DMS153 (cell line): ENCODE data around the gene BCL6.

Experiments
- DNase-seq: peaks from one replicate; lab custom pipeline; 2025; lab: John Stamatoyannopoulos, UW

BCL6 gene

GRCh38 chr3:187738331-187739093 is 6.8 kb downstream of the BCL6 start:
- DNase-seq: peak; percentile 83

DNA sequence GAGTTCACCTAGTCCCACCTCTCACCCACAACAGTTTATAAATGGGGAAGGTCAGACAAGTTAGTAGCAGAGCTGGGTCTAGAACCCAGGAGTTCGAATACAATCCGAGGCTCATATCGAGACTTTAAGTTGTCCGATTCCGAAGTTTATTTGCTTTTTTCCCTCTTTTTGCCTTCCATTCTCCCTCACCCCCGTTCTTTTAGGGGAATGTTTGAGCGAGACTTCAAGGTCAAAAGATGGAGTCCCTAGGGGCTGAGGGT is 7.3 kb downstream of the BCL6 start:
- DNase-seq: no peak

DNA sequence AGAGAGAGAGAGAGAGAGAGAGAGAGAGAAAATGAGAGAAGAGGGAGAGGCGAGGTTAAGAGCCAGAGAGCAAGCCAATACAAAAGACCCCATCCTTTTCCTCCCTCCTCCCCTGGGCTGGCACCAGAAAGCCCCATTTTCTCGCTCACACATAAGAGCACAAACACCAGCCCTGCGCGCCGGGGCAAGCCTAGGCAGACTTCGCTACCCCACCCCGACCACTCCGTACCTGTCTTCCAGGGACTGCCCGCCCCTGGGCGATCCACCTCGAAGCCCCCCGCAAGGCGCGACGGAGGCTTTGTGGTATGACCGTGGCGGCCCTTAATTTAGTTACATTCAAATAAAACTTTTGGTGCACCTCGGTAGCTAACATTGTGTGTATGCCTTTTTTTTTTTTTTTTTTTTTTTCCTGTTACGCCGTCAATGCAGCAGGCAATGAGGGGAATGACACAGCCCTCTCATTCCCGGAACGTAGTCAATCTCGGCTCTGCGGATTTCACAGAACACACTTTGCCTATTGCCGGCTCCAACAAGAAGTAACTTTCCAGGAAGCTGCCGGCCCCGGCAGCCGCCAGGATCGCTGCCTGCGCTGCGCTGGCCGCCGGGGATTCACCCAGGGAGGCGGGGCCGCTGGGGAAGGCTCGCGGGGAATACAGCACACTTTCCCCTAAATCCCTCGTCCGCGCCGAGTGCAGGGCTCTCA is 7.7 kb downstream of the BCL6 start:
- DNase-seq: no peak

DNA sequence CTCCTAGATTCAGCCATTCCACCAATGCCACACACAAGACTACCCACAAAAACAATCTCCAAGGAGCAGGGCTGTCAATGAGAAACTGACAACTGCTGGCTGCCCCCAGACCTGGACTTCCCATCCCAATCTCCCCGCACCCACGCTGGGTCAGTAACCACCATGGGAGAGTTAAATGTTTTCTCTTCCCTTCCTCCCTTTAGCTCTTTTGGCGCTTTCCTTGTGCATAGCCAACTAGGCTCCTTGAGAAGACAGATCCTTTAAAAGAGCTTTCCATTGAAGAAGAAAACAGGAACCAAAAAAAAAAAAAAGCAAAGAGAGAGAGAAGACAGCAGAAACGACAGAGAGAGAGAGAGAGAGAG is 8.3 kb downstream of the BCL6 start:
- DNase-seq: no peak

- DNase-seq: no peak
Observed at GRCh38 chr3:187736418-187736871, 8.8 kb downstream of the BCL6 start.

- DNase-seq: no peak
Observed at GRCh38 chr3:187735837-187736236, 9.4 kb downstream of the BCL6 start.

DNA sequence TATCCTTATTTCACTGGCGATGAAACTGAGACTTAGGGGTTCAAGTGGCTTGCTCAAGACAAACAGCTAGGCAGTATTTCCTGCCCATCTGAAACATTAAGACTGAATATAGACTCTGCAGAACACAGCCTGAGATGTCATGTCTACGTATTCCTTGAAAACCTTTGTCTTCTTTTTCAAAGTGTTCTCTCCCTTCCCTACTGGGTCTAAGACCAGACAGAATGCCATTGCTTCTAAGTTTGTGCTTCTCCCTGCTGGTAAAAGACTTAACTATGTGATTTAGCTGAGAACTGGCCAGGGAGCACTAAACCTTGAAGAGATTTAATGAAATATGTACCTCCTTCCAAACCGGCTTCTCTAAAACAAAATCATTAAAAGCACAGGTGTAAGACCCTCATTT is 9.9 kb downstream of the BCL6 start:
- DNase-seq: no peak

DNA sequence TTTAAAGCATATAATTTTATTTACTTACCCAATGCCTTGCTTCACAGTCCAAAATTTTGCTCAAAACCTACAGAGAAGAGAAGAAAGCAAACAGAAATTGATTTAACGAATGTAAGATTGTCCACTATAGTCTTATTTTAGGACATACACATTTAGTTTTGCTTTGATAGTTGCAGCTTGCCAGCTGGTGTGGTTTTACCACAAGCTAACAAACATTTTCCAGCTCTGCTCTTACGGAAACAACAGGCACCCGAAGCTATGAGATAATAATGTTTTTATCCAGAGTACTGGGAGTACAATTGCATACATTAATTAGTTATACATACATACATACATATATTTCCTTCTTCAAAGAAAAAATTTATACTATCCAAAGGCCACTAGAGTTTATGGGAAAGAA is 10.4 kb downstream of the BCL6 start:
- no peak for DNase-seq

DNA sequence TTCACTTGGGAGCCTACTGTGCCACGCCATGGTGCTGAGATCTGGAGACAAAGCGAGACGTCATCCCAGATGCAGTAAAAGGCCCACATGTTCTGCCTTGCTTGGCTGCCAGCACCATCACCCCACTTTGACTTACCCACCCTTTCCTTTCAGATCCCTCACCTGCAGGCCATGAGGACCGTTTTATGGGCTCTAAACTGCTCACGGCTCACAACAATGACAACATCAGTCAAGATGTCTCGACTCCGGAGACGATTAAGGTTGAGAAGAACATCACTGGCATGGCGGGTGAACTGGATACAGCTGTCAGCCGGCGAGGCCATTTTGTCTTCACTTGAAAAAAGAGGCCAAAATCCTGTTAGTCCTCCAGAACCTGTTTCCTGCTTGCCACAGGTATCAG is 11.9 kb downstream of the BCL6 start:
- DNase-seq: no peak

DNA sequence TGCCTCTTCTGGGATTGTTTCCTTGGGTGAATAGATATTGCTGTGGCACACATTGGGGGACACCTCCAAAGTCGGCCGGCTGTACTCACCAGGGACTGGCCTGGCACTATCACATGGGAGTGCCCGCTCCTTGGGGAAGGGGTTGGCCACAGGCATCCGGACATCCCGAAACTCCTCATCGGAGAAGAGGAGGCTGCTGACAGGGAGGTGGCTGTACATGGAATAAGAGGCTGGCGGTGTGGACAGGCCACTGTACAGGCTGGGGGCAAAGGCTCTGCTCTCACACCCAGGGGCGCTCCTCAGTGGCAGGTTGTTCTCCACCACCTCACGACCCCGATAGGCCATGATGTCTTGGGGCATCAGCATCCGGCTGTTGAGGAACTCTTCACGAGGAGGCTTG is 15.7 kb downstream of the BCL6 start:
- no peak for DNase-seq

- DNase-seq: no peak
Observed at GRCh38 chr3:187728940-187729583, 16.2 kb downstream of the BCL6 start.

- DNase-seq: no peak
Observed at GRCh38 chr3:187728248-187728647, 17.0 kb downstream of the BCL6 start.

- no peak for DNase-seq
Observed at GRCh38 chr3:187726564-187726963, 18.7 kb downstream of the BCL6 start.

- DNase-seq: no peak
Observed at GRCh38 chr3:187725653-187726370, 19.5 kb downstream of the BCL6 start.

DNA sequence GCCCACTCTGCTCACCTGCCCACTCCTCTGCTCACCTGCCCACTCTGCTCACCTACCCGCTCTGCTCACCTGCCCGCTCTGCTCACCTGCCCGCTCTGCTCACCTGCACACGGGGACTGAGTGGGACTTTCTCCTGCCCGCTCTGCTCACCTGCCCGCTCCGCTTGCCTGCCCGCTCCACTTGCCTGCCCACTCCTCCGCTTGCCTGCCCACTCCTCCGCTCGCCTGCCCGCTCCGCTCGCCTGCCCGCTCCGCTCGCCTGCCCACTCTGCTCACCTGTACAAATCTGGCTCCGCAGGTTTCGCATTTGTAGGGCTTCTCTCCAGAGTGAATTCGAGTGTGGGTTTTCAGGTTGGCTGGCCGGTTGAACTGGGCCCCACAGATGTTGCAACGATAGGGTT is 20.0 kb downstream of the BCL6 start:
- no peak for DNase-seq

- no peak for DNase-seq
Observed at GRCh38 chr3:187722206-187722612, 23.1 kb downstream of the BCL6 start.

DNA sequence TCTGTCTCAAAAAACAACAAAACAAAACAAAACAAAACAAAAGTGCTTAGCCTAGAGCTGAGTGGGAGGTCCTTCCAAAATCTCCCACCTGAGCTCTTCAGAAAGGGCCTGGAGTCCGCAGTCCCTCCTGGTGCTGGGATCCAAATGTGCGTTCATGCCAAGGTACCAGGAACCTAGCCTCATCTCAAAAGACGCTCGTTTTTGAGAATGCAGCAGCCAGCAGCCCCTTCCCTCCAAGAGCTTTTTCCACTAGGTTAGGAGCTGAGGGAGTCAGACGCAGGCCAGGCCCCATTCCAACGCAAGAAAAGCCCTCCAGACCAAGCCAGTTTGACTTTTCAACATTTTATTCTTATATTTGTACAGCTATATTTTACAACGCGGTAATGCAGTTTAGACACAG is 24.2 kb downstream of the BCL6 start:
- no peak for DNase-seq

DNA sequence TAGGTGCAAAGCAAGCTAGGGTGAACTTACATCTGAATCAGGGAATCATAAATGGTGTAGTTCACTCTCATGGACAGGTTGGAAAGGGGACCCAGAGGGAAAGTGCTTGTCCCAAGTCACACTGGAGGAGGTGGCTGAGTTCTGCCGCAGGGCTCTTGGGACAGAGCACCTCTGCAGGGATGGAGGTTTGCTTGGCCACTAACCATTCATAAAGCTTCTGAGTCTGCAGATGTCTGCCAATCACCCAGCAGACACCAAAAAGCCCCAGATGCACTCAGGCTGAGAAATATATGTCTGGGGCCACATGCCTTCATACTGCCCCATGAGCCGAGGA is 25.0 kb downstream of the BCL6 start:
- no peak for DNase-seq

DNA sequence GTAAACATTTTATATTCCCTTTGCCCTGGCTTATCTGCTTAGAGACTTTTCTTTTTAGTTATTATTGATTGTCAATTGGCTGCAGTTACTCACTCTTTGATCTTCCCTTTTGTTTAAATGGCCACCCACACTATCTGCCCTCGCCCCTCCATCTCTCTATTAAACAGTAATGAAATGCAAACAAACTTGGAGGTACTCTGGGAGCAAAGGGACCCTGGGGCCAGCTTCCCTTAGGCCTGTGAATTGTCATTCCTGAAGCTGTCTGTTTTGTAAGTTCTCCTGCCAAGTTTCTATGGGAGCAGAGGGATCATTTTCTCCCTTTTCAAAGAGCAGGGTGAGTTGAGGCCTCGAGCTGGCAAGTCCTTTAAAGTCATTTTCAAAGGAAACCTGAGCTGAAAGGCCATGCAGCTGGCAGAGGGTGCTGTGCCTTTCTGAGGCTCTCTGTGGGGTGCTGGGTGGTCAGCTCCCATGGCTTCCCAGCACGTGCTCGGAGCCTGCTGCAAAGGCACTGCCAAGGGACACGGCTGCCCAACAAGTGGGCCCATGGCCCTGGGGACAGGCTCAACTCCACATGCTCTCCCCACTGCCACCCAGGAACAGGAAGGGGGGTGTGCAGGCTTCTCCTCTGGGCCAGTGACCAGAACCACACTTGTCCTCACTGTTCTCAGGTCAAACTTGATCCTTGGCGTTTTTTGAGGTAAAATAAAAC is 25.5 kb downstream of the BCL6 start:
- no peak for DNase-seq

DNA sequence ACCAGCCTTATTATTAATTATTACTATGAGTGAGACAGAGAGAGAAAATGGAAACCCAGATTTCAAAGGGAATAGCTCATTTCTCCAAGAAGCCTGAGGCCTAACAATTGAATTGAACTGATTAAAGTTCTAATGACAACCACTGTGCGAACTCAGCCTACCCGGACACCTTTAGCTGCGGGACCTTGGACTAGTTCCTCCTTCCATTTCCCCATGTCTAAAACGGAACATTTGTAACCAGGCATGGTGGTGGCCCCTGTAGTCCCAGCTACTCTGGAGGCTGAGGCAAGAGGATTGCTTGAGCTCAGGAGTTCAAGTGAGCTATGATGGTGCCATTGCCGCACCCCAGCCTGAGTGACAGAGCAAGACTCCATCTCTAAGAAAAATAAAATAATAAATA is 26.5 kb downstream of the BCL6 start:
- DNase-seq: no peak

DNA sequence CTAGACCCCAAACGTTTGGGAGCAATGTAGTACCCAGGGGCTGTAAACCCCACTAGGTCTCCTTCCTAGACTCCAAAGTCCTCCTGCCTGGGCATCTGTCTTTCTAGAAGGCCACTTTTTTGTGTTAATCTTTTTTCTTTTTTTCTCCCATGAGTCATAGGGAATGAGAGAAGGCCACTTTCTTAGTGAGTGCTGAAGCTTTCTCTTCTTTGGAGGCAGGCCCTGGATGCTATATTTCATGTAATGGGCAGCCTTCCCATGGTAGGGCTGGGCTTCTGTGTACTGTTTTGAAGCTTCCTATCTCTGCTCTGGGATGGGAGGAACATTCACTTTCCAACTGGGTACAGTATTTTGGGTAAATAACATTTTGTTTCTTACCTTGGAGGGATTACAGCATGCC is 27.7 kb downstream of the BCL6 start:
- no peak for DNase-seq

DNA sequence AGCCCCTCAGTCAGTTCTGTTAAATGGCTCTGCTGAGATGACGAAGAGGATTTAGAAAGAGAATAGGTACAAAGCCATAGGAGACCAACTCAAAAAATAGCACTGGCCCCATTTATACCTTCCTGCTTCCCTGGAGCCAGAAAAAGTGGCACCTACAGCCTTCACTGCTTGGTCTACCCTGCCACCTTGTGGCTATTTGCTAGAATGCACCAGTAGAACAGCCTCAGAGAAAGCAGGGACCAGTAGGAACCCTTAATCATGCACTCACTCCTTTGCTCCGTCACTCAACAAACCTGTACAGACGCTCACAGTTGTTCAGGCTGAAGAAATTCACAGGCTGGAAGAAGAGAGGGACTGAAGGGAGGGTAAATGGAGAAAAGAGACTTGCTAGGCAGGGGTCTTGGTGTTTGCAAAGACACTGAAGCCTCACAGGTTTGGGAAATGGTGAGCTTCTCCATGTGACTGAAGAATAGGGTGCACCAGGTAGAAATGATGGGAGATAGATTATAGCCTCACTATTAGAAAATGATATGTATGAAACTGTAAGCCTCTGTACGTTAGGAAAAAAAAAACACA is 30.8 kb downstream of the BCL6 start:
- DNase-seq: peak; percentile 64
